CMK (cell line): ENCODE results near the gene XAF1.
"Not testable (repeated sequence)": the region's sequence is repeated elsewhere in the genome, so short reads cannot be mapped to it uniquely, and the experiment has no call there.

ENCODE experiments used
- DNase-seq: peaks from one replicate; pipeline ENCODE4 v3.0.0-alpha.2; 2010; ENCODE audit warnings: low read depth

The XAF1 gene, protein sequence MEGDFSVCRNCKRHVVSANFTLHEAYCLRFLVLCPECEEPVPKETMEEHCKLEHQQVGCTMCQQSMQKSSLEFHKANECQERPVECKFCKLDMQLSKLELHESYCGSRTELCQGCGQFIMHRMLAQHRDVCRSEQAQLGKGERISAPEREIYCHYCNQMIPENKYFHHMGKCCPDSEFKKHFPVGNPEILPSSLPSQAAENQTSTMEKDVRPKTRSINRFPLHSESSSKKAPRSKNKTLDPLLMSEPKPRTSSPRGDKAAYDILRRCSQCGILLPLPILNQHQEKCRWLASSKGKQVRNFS

GRCh38 chr17:6755731-6756184 lies at the start of gene XAF1:
Gene XAF1, plus strand, starts transcription at chr17:6756046. Its CDS starts 33 bp downstream, at chr17:6756079.
- no peak for DNase-seq

DNA sequence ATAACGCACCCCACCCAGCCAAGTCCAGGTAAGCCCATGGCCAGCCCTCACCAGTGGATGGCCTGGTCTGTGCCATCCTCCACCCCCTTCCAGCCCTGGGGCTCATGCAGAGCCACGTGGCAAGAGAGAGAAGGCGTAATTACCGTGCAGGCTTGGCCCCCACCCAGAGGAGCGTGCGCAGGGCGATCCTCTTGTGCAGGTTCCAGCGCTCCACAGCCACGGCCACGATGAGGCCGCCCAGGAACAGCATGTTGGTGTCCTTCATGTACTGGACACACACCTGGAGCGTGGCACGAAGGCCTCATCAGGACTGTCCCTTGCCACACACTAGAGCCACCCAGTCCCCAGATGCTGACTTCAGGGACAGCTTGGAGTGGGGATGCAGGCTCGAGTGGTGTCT lies 49.3 kb upstream of the XAF1 start:
- no peak for DNase-seq

- DNase-seq = no peak
Observed at GRCh38 chr17:6706996-6707395, 48.9 kb upstream of the XAF1 start.

GRCh38 chr17:6708357-6708961 lies 47.4 kb upstream of the XAF1 start:
- DNase-seq = no peak

DNA sequence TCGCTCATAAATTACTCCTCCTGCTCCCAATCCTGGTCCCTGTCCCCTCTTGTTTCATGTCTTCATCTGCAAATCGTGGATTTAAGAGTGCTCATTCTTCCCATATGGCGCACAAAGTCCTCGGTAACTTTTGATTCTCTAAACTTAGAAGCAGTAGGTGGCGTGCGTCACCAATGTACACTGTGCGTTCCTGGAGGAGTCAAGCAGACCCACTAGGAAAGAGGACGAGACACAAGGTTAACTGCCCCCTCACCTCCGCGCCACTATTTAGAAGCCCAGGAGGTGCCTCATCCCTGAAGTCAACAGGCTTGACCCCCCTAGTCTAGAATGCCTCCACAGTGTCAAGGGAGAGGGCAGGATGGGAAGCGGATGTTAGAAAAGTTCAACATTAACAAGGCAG lies 45.5 kb upstream of the XAF1 start:
- no peak for DNase-seq

DNA sequence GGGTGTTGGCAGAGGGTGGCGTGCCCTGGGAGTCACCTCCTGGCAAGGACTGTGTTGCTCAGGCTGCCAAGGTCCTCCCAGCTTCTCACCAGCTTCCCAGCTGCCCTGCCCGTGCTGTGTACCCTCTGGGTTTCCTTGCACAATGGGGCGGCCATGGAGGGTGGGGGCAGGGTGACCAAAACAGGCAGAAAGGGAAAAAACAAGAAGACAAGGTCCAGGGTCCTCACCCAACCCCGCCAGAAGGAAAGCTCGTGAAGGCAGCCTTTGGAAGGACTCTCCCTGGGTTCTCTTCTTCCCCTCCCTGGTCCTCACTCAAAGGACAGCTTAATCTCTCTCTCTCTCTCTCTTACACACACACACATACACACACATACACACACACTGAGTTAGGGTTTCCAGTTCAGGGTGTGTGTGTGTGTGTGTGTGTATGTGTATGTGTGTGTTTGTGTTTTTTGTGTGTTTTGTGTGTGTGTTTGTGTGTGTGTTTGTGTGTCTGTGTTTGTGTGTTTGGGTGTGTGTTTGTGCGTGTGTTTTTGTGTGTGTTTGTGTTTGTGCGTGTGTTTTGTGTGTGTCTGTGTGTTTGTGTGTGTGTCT lies 44.7 kb upstream of the XAF1 start:
- no peak for DNase-seq

DNA sequence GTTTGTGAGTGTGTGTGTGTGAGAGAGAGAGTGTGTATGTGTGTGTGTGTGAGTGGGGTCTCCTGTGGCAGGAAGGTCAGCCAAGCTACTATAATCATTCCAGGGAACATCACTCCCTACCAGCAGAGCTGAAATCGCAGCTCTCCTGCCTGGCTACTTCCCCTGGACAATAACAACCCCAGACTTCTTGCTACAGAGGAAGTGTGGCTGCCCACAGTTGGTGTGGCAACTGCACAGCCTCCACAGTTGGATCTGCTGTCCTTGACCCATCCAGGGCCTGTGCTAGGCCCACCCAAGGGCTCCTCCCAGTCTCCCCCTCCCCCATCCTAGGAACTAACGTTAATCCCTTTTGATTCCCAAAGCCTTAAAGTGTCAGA lies 44.2 kb upstream of the XAF1 start:
- no peak for DNase-seq

DNA sequence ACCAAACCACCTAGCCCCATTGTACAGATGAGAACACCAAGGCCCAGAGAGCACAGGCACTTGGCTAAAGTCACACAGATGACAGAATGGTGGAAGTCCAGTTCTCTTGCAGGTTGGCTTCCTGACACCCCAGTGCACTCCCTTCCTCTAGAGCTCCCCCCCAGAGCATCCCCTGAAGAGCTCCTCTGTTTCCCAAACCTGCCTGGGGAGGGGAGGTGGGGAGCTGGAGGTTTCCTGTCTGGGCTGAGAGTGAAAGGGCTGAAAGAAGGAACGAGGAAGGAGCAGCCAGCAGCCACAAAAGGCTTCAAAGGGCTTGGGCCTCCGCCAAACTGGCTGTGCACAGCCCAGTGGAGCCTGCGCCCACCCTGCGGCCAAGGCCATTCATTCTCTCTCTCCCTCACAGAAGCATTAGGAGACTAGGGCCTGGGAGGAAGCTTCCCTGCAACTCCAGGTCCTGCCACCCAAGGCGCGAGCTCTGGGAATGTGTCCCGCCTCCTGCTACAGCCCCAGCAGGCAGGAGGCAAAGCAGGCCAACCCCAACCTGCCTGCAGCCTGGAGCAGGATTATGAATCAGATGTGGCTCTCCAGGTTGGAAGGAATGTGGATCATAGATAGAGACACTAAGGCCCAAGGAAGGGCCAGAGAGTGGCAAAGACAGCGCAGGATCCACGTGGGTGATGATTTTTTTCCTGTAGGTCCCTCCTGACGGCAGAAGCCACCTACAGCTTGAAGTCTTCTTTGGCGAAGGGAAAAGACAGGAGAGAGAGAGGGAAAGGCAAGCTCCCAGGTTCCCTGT lies 43.6 kb upstream of the XAF1 start:
- DNase-seq = no peak

- no peak for DNase-seq
Observed at GRCh38 chr17:6712854-6713129, 43.1 kb upstream of the XAF1 start.

DNA sequence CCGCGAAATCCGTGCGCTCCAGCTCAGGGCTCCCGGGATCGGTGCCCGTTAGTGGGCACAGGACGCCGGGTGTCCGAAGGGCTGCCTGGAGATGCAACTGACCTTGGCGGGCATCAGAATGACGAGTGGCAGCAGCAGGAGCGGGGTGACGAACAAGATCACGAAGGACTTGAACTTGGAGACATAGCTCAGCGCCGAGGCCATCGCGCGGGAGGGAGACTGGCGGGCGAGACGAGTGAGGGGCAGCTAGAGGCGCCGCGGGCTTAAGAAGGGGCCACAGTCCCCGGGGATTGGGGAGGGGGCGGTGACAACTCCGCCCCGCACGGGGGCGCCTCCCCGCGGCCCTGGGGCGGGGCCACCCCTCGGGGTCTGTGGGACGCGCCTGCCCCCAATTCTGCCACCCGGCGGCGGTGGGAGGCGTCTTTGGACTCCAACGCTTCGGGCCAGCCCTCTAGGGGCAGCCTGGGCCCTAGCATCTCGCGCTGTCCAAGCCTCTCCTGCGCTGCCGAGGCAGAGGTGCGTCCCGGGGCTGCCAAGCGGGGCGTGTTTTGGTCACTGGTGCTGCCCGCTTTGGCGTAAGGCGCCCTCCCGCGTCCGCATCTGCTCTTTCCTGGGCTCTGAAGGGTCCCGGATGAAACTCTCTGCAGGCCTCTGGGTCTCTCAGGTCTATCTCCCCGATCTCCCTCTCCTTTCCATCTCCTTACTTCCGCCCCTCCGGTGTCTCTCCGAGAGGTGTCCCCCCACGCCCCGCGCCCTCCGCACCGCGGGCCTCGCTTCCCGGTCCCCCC lies 42.5 kb upstream of the XAF1 start, which contains the start of gene SLC13A5:
TSS of gene SLC13A5 (minus strand) at position 240 of the 788 bp plus-strand sequence. CDS start at position 204, 36 bp downstream.
- DNase-seq = no peak

- no peak for DNase-seq
Observed at GRCh38 chr17:6713918-6714271, 42.0 kb upstream of the XAF1 start.

- DNase-seq = no peak
Observed at GRCh38 chr17:6714315-6714874, 41.5 kb upstream of the XAF1 start.

DNA sequence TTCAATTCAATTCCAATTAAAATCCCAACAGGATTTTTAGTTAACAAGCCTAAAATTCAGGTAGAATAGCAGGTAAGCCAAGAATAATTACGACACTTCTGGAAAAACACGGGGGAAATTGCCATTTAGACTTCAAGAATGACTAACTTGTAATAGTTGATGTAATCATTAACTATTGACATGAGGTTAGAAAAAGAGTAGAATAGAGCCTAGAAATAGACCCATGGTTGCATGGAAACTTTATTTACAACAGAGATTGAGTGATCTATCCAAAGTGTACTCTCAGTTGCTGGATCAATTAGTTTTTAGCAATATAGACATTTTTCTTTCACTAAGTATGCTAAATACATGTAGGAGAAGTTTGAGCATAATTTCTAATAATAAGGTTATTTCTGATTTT lies 39.1 kb upstream of the XAF1 start:
- DNase-seq = no peak

GRCh38 chr17:6721744-6722143 lies 34.1 kb upstream of the XAF1 start:
- no peak for DNase-seq

GRCh38 chr17:6724009-6724408 lies 31.8 kb upstream of the XAF1 start:
- no peak for DNase-seq

DNA sequence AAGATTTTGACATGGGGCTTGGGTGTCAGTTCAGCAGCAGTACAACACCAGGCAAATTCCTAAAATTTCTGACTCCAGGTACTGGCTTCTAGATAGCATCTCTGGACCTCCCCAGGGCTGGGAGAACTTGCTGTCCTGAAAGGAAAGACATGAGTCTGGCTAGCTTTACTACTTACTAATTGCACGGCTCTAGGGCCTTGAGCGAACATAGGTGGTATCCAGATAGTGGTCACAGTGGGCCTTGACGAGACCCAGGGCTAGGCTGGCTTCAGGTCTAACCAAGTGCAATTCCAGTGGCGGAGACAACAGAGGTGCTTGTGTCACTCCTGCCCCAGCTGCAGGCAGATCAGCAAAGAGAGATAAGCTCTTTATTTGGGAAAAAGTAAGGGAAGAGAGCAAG lies 26.3 kb upstream of the XAF1 start:
- DNase-seq = no peak

DNA sequence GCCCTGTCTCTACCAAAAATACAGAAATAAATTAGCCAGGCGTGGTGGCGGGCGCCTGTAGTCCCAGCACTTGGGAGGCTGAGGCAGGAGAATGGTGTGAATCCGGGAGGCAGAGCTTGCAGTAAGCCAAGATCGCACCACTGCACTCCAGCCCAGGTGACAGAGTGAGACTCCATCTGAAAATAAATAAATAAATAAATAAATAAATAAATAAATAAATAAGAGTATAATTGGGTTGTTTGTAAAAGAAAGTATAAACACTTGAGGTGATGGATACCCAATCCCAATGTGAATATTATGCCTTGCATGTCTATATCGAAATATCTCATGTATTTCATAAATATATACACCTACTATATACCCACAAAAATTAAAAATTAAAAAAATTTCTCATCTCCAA lies 9.2 kb upstream of the XAF1 start:
- DNase-seq = not testable (repeated sequence)

DNA sequence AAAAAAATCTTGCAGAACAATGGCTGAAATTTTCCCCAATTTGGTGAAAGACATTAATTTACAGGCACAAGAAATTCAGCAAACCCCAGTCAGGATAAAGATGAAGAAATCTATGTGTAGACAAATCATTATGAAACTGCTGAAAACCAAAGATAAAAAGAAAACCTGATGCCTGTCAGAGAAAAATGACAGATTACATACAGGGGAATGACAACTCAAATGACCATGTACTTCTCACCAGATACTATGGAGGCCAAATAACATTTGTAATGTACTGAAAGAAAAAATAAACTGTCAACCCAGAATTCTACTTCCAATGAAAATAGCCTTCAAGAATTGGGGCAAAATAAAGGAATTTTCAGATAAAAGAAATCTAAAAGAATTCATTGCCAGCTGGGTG lies 7.2 kb upstream of the XAF1 start:
- no peak for DNase-seq

GRCh38 chr17:6749519-6749918 lies 6.3 kb upstream of the XAF1 start:
- no peak for DNase-seq

GRCh38 chr17:6752068-6752909 lies 3.6 kb upstream of the XAF1 start:
- DNase-seq = peak; percentile 71

DNA sequence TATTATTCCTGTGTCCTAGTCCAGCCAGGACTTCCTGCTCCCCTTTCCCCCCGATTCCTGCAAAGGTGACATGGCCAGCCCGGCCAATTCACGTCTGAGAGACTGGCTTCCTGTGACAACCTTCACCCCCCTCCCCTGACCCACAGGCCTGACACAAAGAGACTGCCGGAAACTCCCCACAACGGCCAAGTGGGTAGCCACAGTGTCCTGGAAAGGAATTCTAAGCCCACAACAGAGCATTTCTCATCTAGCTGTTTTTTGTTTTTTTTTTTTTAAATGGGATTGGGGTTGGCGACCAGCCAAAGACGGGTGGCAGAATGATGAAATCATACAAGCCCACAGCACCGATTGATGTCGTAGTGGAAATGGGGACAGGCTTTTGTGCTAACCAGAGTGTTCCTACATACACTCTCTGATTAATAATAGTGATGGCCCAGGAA lies 2.8 kb upstream of the XAF1 start:
- DNase-seq = peak; percentile 68
